HG02970 (cell line): ENCODE data around the gene SBSN.
"Not testable (repeated sequence)": the region's sequence is repeated elsewhere in the genome, so short reads cannot be mapped to it uniquely, and the experiment has no call there.

Source experiments
- ATAC-seq: cut with Tn5 transposase; IDR thresholded peaks from one replicate; pipeline ENCODE4 v1.9.1; 2021; ENCODE audit warnings: mild to moderate bottlenecking, moderate library complexity, moderate number of reproducible peaks; ENCODE audit not compliant: unreplicated experiment, low FRiP score

SBSN gene

DNA sequence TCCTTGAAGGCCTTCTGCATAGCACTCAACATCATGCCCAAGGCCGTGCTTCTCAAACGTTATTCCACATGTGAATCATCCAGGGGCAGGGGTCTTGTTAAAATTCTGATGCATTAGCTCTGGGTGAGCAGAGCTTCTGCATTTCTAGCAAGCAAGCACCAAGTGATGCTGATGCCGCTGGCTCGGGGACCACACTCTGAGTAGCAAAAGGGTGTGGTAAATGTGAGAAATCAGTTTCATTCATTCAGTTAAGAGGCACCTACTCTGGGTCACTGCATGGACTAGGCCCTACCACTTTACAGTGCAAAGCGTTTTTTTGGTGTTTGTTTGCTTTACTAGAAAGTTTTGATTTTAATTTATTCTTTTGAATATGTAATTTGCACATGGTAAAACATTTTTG is 45.0 kb downstream of the SBSN start:
- ATAC-seq, result no peak

DNA sequence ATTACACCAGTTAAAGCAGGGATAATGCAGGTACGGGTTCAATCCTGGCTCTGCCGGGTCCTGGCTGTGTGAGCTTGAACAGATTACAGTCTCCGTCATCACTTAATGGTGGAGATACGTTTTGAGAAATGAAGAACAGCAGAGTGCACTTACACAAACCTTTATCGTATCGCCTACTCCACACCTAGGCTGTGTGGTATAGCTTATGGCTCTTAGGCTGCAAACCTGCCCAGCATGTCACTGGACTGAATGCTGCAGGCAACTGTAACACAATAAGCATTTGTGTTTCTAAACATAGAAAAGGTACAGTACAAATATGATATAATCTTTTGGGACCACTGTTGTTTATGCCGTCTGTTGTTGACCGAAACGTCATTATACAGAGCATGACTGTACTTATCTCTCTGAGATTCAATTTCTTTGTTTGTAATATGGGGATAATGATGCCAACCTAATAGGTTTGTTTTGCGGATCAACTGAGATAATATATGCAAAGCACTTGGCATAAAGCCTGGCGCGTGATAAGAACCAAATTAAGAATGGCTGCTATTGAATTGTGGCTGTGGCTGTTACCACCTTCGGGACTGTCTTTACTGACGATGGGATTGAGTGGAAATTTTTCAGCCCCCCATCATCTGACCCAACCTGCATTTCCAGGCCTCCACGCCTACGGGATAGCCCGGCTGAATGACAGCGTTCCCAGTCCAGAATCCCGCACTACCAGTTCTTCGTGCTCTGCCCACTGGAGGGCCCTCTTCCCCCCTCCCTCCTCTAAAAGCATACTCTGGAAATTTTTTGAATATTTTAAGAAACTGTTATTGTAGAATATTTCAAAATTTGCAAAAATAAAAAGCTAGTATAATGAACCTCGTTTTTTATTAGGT is 49.1 kb downstream of the SBSN start:
- no peak for ATAC-seq

DNA sequence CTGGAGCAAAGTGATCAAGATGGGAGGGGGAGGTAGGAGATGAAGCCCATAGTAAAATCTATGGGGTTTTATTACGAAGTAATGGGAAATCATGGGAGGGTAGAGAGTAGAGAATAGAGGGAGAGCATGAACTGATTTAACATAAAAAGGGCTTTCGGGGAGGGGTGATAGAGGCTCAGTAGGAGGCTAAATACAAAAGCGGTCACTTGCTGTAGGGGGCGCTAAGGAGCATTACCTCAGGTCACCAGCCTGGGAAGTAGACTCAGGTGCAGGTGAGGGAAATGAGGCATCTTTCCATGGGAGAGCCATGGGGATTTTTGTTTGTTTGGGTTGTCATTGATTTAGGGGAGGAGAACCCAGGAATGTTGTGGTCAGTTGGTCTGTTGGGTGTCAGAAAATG is 52.0 kb downstream of the SBSN start:
- ATAC-seq, result no peak

DNA sequence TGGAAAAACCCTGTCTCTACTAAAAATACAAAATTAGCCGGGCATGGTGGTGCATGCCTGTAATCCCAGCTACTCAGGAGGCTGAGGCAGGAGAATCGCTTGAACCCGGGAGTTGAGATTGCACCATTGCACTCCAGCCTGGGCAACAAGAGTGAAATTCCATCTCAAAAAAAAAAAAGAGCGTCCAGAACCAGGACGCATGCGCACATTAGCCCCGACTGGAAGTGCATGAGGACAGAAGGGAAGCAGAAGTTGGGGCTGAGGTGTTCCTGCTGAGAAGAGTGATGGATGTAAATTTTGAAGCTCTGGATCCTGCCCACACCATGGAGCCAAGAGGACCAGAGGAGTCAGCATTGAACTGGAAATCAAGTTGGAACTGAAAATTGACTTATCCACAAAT is 53.5 kb downstream of the SBSN start:
- not testable (repeated sequence) for ATAC-seq

DNA sequence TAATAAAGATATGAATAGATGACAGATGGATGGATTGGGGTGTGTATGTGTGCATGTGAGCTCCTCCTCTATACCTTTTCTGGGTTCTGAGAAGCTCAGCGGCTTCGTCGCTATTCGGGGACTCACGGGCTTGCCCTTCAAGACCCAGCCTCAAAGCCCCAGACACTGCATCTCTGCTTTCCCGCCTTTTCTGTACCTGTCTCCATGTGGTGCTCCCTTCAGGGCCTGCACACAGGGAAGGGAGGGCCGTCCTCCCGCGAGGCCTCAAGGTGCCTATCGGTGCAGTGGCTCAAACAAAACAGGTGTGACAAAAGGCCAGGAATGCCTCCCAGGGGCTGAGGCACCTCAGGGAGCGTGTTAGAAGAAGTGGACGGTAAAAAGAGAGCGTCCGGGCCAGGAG is 54.0 kb downstream of the SBSN start:
- no peak for ATAC-seq
